Stimulated activated CD8-positive, alpha-beta memory T cell treated with anti-CD3 and anti-CD28 coated beads, Interleukin-4, amount 100 ng/mL, for 1 hour (primary cell): Measurements from ENCODE around the gene DNAH2.
A peak's percentile ranks its signal among the peaks of the same experiment; 100 is the strongest.

Experiments used
- DNase-seq, 2 donors: peaks; one replicate each; pipeline ENCODE4 v3.0.0-alpha.2; 2020; ENCODE audit warnings: low read depth in 2 of 2, low spot score in 1 of 2

The DNAH2 gene

DNA sequence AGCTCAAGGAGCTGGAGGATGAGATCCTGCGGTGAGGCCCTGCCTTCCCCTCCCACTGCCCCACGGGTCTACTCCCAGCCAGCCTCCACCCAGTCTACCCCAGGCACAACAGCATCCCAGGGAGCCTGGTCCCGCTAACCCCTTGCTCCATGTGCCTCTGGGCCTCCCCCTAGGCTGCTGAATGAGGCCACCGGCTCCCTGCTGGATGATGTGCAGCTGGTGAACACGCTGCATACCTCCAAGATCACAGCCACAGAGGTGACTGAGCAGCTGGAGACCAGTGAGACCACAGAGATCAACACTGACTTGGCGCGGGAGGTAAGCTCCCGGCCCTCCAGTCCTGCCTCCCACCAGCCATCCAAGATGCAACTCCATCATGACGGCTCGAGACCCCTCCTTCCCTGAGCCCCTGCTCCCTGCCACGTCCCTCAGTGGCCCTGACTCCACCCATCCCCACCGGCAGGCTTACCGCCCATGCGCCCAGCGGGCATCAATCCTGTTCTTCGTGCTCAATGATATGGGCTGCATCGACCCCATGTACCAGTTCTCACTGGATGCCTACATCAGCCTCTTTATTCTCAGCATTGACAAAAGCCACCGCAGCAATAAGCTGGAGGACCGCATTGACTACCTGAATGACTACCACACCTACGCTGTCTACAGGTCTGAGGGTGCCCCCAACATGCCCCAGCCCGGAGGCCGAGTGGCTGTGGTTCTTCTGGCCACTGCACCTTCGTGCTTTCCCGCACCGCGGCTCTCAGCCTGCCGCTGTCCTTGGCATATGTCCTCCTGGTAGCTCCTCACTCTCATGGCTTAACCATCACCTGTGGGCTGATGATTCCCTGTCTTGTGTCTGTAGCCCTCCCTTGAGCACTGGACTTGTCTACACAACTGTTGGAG lies 101.5 kb downstream of the DNAH2 start:
- no peak for DNase-seq

DNA sequence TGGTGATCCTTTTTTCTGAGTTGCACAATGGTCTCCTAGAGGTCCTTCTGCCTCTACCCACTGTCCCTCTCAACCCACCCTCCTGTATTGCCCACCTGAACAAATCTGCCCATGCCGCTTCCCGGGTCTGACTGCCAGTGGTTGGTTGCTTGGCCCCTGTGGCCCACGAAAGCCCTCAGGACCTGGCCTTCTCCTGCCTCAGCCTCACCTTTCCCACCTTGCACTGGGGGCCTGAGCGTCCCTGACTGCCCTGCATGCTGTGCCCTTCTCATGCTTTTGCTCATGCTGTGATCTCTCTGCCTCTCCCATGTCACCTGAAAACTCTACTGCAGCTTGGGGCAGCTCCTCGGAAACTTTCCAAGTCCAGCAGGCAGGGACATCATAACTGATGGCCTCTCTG lies 102.7 kb downstream of the DNAH2 start:
- no peak for DNase-seq

DNA sequence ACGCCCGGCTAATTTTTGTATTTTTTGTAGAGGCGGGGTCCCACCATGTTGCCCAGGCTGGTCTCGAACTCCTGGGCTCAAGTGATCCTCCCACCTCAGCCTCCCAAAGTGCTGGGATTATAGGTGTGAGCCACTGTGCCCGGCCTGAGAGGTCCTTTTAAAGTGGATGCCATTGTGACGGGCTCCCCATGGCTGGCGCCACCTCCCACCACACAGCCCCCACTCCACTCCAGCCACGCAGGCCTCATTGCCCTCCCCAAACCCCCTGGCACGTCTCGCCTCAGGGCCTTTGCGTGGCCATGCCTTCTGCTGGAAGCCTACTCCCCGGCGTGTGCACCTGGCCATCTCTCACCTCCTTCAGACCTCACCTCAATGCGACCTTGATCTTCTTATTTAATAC lies 104.6 kb downstream of the DNAH2 start:
- DNase-seq = no peak

DNA sequence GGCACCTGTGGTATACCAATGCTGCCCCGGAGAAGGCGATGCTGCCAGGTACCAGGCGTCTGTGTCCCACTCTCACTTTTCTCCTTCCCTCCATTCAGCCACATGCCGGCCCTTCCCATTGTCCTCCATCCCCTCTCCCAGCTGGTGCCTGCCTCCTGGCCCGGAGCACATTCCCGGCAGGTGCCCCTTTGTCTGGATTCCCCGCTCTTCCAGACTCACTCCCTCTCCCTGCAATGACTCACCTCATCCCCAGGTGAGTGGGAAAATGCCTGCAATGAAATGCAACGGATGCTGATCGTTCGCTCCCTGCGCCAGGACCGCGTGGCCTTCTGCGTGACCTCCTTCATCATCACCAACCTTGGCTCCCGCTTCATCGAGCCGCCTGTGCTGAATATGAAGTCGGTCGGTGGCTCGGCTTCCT lies 106.0 kb downstream of the DNAH2 start:
- no peak for DNase-seq

DNA sequence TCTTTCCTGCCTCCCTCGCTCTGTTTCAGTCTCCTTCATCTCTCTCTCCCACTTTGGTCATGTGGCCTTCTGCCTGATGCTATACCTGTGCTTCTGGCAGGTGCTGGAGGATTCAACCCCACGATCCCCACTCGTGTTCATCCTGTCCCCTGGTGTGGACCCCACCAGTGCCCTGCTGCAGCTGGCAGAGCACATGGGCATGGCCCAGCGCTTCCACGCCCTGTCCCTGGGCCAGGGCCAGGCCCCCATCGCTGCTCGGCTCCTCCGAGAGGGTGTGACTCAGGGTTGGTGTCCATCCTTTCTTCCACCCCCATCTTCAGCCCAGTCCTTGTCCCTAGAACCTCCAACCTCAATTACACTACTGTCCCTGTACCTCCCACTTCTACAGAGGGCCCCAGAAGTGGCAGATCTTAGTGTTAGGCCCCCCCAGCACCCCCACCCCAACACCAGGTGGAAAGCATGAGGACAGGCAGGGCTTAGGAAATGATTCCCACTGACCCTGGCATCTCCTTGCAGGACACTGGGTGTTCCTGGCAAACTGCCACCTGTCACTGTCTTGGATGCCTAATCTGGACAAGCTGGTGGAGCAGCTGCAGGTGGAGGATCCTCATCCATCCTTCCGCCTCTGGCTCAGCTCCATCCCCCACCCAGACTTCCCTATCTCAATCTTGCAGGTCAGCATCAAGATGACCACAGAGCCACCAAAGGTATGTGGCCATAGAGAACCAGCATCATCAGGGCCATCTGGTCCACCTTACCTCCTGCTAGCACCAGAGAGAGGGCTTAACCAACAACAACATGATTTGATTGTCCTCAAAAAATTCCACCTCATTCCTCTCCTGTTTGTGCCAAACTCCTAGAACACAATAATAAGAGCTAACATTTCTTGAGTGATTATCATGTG lies 106.7 kb downstream of the DNAH2 start:
- no peak for DNase-seq

DNA sequence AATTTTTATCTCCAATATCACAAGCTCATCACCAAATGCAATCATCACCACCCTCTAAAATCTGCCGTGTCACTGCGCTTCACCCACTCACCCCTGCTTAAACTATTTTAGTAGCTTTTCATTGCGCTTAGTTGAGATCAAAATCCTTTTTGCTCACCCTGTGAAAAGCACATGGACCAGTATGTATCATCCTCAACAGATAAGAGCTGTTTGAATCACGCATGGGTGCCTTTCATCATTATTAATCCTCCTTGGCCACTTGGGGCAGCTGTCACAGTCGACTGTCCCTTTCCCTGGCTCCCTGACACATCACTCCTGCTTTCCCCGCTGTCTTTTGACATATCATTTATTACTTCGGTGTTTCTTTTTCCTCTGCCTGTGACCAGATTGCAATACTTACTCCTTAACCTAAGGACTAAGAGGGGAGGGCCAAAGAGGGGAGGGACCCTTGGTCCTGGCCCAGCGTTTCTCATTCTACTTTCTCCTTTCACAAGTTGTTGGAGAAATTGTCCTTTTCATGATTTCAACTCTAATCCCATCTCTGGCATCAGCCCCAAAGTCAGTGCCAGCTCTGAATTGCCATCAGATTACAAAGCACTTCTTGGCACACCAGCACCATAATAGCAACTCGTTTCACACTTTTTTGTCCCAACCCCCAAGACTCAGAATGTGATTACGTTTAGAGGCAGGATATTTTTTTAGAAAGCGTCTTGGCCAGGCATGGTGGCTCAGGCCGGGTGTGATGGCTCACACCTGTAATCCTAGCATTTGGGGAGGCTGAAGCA lies 107.9 kb downstream of the DNAH2 start:
- DNase-seq = no peak

DNA sequence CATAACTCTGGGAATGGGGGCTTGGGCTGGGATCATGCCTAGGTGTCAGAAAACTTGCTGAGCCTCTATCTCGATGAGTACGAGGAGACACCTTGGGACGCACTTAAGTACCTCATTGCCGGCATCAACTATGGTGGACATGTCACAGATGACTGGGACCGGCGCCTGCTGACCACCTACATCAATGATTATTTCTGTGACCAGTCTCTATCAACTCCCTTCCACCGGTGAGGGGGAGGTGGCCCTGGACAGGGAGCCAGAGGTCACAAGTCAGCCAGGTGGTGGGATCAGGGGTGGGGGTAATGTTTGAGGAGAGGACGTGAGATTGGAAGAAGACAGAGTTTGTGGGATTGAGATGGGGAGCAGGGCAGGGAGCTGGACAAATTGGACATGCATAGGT lies 113.1 kb downstream of the DNAH2 start:
- DNase-seq = no peak

DNA sequence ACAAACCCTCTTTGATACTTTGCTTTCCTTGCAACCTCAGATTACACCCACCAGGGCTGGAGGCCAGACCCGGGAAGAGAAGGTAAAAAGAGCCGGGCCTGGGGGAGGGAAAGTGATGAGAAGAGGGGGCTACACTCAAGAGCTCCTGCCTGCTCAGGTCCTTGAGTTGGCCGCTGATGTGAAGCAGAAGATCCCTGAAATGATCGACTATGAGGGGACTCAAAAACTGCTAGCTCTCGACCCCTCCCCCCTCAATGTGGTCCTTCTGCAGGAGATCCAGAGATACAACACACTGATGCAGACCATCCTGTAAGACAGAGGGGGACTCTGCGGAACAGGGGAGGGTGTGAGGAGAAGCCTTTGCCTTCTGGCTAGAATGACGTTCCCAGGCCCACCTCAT lies 113.7 kb downstream of the DNAH2 start:
- no peak for DNase-seq

DNA sequence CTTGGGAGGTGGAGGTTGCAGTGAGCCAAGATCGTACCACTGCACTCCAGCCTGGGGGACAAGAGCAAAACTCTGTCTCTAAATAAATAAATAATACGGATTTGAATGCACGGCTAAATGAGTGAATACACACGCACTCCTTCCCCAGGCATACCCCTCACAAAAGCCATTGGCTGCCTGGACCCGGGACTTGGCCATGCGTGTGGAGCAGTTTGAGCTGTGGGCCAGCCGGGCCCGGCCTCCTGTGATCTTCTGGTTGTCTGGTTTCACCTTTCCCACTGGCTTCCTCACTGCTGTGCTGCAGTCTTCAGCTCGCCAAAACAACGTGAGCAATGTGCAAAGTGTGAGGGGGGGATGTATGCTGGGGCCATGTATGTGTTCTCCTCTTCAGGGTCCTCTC lies 114.9 kb downstream of the DNAH2 start:
- DNase-seq = no peak

DNA sequence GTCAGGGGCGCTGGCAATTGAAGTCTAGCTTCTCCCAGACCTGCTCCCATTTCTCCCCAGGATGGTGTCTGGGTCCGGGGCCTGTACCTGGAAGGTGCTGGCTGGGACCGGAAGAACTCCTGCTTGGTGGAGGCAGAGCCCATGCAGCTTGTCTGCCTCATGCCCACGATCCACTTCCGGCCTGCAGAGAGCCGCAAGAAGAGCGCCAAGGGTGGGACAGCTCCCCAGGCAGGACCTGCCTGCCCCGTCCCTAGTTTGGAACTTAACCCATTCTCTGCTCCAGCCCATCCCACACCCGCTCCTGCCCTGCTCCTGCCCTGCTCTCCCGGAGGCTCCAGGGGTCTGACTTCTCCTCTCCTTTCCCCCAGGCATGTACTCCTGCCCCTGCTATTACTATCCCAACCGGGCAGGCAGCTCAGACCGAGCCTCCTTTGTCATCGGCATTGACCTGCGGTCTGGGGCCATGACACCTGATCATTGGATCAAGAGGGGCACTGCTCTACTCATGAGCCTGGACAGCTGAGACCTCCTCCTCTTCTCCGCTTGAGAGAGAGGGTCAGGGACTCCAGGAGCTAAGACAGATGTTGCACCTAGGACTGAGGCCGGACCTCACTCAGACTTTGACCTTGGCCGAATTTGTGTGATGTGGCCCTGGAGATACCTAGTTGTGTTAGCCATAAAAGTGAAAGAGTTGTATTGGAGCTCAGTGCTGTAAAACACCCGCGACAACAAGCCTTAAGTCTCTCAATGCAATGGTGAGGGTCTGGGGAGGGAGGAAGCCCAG lies 115.7 kb downstream of the DNAH2 start:
- DNase-seq = no peak

DNA sequence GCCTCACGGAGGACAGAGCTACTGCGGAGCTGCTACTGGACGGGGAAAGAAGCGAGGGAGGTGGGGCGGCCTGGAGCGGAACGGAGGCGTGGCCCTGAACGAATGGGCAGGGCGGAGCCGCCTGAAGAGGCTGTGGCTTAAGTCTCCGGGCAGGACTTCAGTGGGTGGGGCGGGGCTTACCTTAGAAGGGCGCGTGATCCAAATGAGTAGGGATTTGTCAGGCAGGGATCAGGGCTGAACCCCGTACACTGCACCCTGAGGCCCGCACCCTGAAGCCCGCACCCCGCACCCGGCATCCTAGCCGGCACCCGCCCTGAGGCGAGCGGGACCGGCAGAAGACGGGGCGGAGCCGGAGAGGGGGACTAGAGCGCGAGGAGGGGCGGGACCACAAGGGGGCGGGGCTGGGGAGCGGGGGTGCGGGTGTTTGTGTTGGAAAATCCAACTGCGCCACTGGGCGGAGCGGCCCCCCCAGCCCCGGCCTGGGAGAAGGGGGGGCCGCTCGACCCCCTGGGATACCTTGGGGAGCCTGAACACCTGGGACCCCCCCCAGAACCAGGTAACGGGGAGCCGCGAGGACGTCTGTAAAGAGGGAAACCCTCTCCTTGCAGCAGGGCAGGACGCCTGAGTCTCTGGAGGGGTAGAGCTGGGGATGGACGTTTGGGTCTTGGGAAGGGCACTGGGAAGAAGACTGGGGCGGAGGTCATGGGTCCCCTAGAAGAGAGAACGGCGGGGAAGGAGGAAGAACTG lies 116.4 kb downstream of the DNAH2 start, which contains the start of gene KDM6B:
KDM6B (plus strand) TSS at position 423 of the 747 bp plus-strand sequence. CDS start 11,338 bp downstream, outside the sequence.
- peak; percentile 67 to 71 for DNase-seq

DNA sequence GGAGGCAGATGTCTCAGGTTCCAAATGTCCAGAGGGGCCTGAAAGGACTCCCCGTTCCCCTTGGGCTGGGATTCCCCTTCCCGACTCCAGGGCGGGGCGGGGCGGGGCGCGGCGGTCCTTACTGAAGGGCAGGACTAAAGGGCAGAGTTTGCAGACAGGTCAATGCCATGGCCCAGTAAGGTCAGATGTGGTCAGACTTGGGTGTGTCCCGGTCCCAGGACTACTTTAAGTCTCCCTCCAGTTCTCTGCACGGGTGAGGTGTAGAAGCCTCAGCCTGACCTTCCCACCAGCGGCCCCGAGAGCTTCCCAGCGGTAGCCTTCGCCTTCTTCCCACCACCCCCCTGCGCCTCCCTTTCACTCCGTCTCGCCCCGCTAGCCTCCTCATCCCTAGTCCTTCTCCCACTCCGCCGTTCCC lies 117.0 kb downstream of the DNAH2 start:
- DNase-seq = no peak

DNA sequence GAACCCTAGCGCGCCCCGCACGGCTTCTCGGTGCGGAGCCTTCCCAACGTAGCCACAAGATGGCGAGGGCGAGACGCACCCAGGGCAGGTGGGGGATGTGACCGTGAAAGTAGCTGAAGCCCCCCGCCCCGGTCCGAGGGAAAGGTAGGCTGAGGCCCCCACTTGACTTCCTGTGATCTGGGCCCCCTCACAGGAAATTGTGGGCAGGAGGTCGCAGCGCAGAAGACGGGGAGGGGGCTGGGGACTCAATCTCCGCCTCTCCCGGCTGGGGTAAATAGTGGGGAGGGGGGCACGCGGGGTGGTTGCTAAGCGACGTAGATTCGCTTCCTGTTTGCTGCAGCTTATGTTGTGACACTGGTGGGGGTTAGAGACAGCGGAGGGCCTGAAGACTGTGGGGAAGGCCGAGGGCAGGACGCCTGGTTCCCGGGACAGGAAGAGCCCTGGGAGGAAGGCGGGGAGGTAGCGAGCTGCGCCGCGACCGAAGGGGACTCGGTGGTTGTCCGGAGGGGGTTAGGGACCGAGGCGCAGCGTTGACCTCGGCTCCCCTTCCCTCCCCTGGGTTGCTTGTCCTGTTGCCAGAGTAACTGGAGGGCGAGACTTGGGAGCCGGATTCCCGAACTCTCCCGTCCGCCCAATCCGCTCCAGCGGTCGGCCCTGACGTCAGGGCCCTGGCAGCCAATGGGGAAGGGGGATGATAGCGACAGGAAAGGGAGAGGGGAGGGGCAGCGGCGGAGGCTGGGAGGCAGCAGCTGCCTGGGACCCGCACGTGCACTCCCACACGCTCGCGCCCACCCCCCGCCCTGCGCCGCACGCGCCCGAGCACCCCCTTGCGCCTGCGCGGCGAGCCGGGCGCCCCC lies 117.6 kb downstream of the DNAH2 start:
- peak in 1 of 2 donors; percentile 71 for DNase-seq

DNA sequence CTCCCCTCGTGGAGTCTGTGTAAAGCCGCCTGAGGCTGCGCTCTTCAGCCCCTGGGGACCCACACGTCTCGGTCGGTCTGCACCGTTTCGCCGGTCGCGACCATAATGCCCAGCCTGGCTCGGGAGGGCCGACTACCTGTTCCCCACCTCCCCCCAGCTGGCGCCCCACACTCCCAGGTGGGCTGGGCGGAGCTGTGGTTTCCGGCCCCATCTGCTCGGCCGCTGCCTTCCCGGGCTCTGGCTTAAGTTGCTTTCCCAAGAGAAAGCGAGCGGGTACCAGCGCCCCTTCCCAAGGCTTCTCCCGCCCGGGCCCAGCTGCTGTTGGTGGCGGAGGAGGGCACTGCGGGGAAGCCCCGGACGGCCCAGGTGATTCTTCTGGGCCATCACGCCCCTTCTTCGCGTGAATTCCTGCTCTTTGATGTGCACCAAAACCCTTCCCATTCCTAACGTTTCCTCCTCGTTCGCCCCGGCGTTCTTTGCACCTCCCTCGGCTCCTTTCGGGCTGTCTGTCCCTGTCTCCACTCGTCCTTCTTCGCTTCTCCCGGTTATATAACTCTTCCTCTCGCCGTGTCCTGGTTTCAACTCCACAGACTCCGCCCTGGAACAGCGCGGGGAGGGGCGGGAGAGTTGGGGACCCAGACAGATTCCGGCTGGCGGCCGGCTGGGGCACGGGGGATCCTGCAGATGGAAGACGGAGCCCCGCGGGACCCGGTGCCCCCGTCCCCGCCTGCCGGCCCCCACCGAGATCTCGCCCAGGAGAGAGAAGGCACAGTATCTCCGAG lies 118.5 kb downstream of the DNAH2 start:
- DNase-seq = no peak

DNA sequence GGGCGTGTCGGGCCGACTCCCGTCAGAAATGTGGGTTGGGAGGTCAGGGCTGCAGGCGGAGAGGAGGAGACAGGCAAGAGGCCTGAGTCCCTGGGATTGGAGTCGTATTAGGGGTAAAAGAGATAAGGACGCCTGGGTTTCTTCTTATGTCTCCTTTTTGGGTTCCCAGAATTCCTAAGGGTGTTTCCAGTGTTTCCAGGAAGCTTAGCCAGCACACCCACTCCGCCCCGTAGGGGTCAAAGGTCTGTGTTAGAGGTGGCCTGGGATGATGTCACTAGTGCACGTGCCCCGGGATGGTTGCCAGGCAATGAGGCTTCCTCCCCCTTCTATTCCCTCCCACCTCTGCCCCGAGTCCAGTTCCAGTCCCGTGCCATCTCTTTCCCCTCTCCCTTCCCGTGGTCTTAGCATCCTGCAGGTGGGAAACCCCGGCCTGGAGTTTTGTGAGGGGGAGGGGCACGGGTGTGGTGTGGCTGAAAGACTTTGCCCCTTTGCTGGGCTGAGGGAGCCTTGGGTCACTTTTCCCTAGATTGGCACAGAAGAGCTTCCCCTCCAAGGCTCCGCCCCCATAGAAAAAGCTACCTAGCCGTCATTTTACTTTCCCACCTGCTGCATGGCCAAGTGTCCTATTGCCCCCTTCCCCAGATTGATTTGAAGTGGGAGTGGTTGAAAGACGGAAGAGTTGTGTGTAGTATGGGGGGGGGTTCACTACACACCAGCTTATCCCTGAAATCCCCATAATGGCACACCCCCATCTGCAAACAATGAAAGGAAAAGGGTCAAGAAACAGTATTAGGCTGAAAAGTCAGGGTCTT lies 119.3 kb downstream of the DNAH2 start:
- DNase-seq = no peak

DNA sequence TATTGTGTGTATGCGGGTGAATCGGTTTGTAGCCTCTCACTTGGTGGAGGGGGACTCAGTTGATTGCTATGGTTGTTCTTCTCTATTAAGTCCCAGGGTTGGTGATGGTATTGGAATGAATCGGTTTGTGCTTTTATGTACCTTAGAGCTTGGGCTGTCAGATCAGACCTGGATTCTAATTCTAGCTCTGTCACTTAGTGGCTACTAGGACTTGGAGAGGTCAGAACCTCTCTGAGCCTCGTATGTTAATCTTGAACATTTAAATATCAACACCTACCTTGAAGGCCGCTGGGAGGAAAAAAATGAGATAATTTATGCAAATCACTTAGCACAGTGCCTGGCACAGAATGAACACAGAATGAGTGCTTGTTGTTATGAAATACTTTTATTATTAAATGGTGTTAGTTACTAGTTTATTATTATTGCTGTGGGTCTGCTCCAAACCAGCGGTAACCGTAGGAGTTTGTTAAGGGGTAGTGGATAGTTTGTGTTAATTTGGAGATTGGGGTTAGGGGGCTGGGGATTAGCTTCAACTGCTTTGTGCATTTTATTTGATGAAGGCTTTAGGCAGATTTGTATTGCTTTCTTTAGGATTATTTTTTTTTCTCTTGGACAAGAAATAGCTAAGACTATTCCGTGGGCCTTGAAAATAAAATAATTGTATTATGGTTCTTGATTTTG lies 120.0 kb downstream of the DNAH2 start:
- DNase-seq = no peak
